Stimulated activated memory B cell treated with anti-CD40 and anti-IgM and Interleukin-4, amounts not matched to agents 10 μg/mL and 1 μg/mL and 100 μg/mL, for 72 hours (primary cell): ENCODE data around the gene POLR1H.

Experiments
- ATAC-seq: fragments of 150-1000 bp; cut with Tn5 transposase; 2 replicates; pipeline ENCODE4 v1.10.0; 2021
- H3K27ac Mint-ChIP-seq: one replicate; pipeline ENCODE4 v1.8.0; 2022; ENCODE audit warnings: mild to moderate bottlenecking, mixed read lengths
- H3K27me3 Mint-ChIP-seq: one replicate; pipeline ENCODE4 v1.8.0; 2022; ENCODE audit warnings: mixed read lengths
- H3K36me3 Mint-ChIP-seq: one replicate; pipeline ENCODE4 v1.8.0; 2022; ENCODE audit warnings: mixed read lengths
- H3K4me1 Mint-ChIP-seq: one replicate; pipeline ENCODE4 v1.8.0; 2022; ENCODE audit warnings: mixed read lengths
- H3K4me3 Mint-ChIP-seq: one replicate; pipeline ENCODE4 v1.8.0; 2022; ENCODE audit warnings: mild to moderate bottlenecking, moderate library complexity, mixed read lengths
- H3K9me3 Mint-ChIP-seq: one replicate; pipeline ENCODE4 v1.8.0; 2022; ENCODE audit warnings: mixed read lengths

Gene POLR1H

GRCh38 chr6:30071858-30072257 is 10.8 kb downstream of the POLR1H start:
- Mint-ChIP-seq H3K4me3 (no peak overlapping the region), H3K4me1 (peaks cover 53% of the 10 kb centered on the region), H3K36me3 (peaks cover 56% of the 10 kb centered on the region), H3K27me3 (peaks cover 61% of the 10 kb centered on the region), H3K9me3 (no peaks in the 10 kb centered on the region), H3K27ac (no peak overlapping the region)
- no peak for ATAC-seq

GRCh38 chr6:30073489-30074235 is 12.6 kb downstream of the POLR1H start:
- Mint-ChIP-seq H3K36me3 (peaks cover 43% of the 10 kb centered on the region), H3K4me3 (peak overlapping the region; percentile 12), H3K27ac (no peak overlapping the region), H3K4me1 (peaks cover 37% of the 10 kb centered on the region), H3K27me3 (peaks cover 74% of the 10 kb centered on the region), H3K9me3 (no peaks in the 10 kb centered on the region)
- ATAC-seq: no peak

GRCh38 chr6:30074331-30075093 is 13.4 kb downstream of the POLR1H start:
- no peaks in the 10 kb centered on the region for H3K9me3 Mint-ChIP-seq
- peaks cover 82% of the 10 kb centered on the region for H3K27me3 Mint-ChIP-seq
- H3K4me3 Mint-ChIP-seq: peak overlapping the region; percentile 62
- no peak overlapping the region for H3K27ac Mint-ChIP-seq
- H3K36me3 Mint-ChIP-seq: peaks cover 34% of the 10 kb centered on the region
- no peak for ATAC-seq
- peaks cover 36% of the 10 kb centered on the region for H3K4me1 Mint-ChIP-seq

GRCh38 chr6:30075094-30075789 is 14.2 kb downstream of the POLR1H start, which contains the start of gene RNF39:
RNF39 (minus strand) TSS chr6:30075769; CDS start chr6:30075585, 184 bp downstream.
- H3K27me3 Mint-ChIP-seq: peaks cover 89% of the 10 kb centered on the region
- peaks cover 33% of the 10 kb centered on the region for H3K4me1 Mint-ChIP-seq
- H3K27ac Mint-ChIP-seq: no peak within 1 kb of the TSS
- ATAC-seq: no peak
- no peaks in the 10 kb centered on the region for H3K9me3 Mint-ChIP-seq
- H3K36me3 Mint-ChIP-seq: peaks cover 27% of the 10 kb centered on the region
- H3K4me3 Mint-ChIP-seq: peak within 1 kb of the TSS; percentile 67

- no peak for ATAC-seq
- H3K9me3 Mint-ChIP-seq: no peaks in the 10 kb centered on the region
- H3K36me3 Mint-ChIP-seq: peaks cover 20% of the 10 kb centered on the region
- H3K4me1 Mint-ChIP-seq: peaks cover 26% of the 10 kb centered on the region
- peak overlapping the region; percentile 67 for H3K4me3 Mint-ChIP-seq
- peaks cover 82% of the 10 kb centered on the region for H3K27me3 Mint-ChIP-seq
- H3K27ac Mint-ChIP-seq: no peak overlapping the region
Measured at GRCh38 chr6:30075790-30076732, 15.0 kb downstream of the POLR1H start.

- peaks cover 18% of the 10 kb centered on the region for H3K4me1 Mint-ChIP-seq
Measured at GRCh38 chr6:30077218-30077617, 16.2 kb downstream of the POLR1H start.

GRCh38 chr6:30087876-30088275 is 26.8 kb downstream of the POLR1H start:
- ATAC-seq: no peak
- no peaks in the 10 kb centered on the region for H3K36me3 Mint-ChIP-seq
- H3K9me3 Mint-ChIP-seq: no peaks in the 10 kb centered on the region

More at GRCh38 chr6:30077218-30077617, 16.2 kb downstream of the POLR1H start:
- Mint-ChIP-seq H3K9me3 (no peaks in the 10 kb centered on the region), H3K36me3 (peaks cover 12% of the 10 kb centered on the region), H3K27ac (no peak overlapping the region), H3K4me3 (no peak overlapping the region), H3K27me3 (peaks cover 73% of the 10 kb centered on the region)
- no peak for ATAC-seq

GRCh38 chr6:30091577-30092381 is 30.7 kb downstream of the POLR1H start:
- no peaks in the 10 kb centered on the region for H3K4me1 Mint-ChIP-seq
- H3K27ac Mint-ChIP-seq: no peak overlapping the region
- H3K27me3 Mint-ChIP-seq: peaks cover 90% of the 10 kb centered on the region
- no peak overlapping the region for H3K4me3 Mint-ChIP-seq
- no peak for ATAC-seq
- H3K36me3 Mint-ChIP-seq: no peaks in the 10 kb centered on the region
- H3K9me3 Mint-ChIP-seq: no peaks in the 10 kb centered on the region

More at GRCh38 chr6:30087876-30088275, 26.8 kb downstream of the POLR1H start:
- no peaks in the 10 kb centered on the region for H3K4me1 Mint-ChIP-seq
- H3K4me3 Mint-ChIP-seq: no peak overlapping the region
- H3K27ac Mint-ChIP-seq: no peak overlapping the region
- H3K27me3 Mint-ChIP-seq: peaks cover 79% of the 10 kb centered on the region

GRCh38 chr6:30092852-30093543 is 31.9 kb downstream of the POLR1H start:
- H3K4me1 Mint-ChIP-seq: peaks cover 10% of the 10 kb centered on the region
- H3K27me3 Mint-ChIP-seq: peaks cover 90% of the 10 kb centered on the region
- no peak for ATAC-seq
- no peaks in the 10 kb centered on the region for H3K36me3 Mint-ChIP-seq
- no peak overlapping the region for H3K27ac Mint-ChIP-seq
- H3K4me3 Mint-ChIP-seq: no peak overlapping the region
- H3K9me3 Mint-ChIP-seq: no peaks in the 10 kb centered on the region

- Mint-ChIP-seq H3K27me3 (peaks cover 92% of the 10 kb centered on the region), H3K27ac (no peak overlapping the region), H3K36me3 (no peaks in the 10 kb centered on the region), H3K4me1 (peaks cover 11% of the 10 kb centered on the region), H3K4me3 (no peak overlapping the region), H3K9me3 (no peaks in the 10 kb centered on the region)
- ATAC-seq: no peak
Measured at GRCh38 chr6:30093951-30094661, 33.0 kb downstream of the POLR1H start.

GRCh38 chr6:30096829-30097228 is 35.8 kb downstream of the POLR1H start:
- ATAC-seq: no peak
- Mint-ChIP-seq H3K36me3 (no peaks in the 10 kb centered on the region), H3K4me1 (peaks cover 29% of the 10 kb centered on the region), H3K27me3 (peaks cover 92% of the 10 kb centered on the region), H3K27ac (no peak overlapping the region), H3K4me3 (no peak overlapping the region), H3K9me3 (no peaks in the 10 kb centered on the region)

- no peaks in the 10 kb centered on the region for H3K9me3 Mint-ChIP-seq
- no peak for ATAC-seq
- peaks cover 80% of the 10 kb centered on the region for H3K27me3 Mint-ChIP-seq
- no peak overlapping the region for H3K4me3 Mint-ChIP-seq
- H3K4me1 Mint-ChIP-seq: peaks cover 42% of the 10 kb centered on the region
- no peaks in the 10 kb centered on the region for H3K36me3 Mint-ChIP-seq
- no peak overlapping the region for H3K27ac Mint-ChIP-seq
Measured at GRCh38 chr6:30097902-30098768, 37.1 kb downstream of the POLR1H start.
